Left forelimb (tissue), 1 donor: ENCODE results near the gene ULK4.
"Not testable (repeated sequence)": the region's sequence is repeated elsewhere in the genome, so short reads cannot be mapped to it uniquely, and the experiment has no call there.

Source experiments
- DNase-seq: peaks from one replicate; pipeline ENCODE4 v3.0.0-alpha.2; 2018; ENCODE audit warnings: low spot score

Gene ULK4

GRCh38 chr3:41441568-41441967 lies 520.3 kb downstream of the ULK4 start:
- no peak for DNase-seq

DNA sequence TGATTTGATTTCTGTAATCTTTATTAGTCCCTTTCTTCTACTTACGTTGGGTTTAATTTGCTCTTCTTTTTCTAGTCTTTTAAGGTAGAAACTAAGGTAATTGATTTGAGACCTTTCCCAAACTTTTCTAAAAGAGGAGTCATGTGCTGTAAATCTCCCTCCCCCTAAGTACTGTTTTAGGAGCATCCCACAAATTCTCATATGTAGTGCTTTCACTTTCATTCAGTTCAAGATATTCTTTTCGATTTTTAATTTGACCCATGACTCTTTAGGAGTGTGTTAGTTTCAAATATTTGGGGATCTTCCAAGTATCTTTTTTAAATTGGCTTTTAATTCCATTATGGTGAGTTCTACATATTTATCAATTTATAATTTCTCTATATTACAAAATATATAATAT lies 520.8 kb downstream of the ULK4 start:
- no peak for DNase-seq

GRCh38 chr3:41436983-41437382 lies 524.9 kb downstream of the ULK4 start:
- no peak for DNase-seq

GRCh38 chr3:41434781-41435180 lies 527.1 kb downstream of the ULK4 start:
- DNase-seq: no peak

GRCh38 chr3:41431386-41431785 lies 530.5 kb downstream of the ULK4 start:
- no peak for DNase-seq

- DNase-seq: no peak
These were observed 531.0 kb downstream of the ULK4 start for GRCh38 chr3:41430886-41431285.

GRCh38 chr3:41430391-41430790 lies 531.5 kb downstream of the ULK4 start:
- DNase-seq: no peak

DNA sequence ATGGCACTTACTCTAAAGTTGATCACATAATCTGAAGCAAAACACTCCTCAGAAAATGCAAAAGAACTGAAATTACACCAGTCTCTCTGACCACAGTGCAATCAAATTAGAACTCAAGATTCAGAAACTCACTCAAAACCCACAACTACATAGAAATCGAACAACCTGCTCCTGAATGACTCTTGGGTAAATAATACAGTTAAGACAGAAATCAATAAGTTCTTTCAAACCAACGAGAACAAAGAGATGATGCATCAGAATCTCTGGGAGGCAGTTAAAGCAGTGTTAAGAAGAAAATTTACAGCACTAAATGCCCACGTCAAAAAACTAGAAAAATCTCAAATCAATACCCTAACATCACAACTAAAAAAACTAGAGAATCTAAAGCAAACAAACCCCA lies 535.4 kb downstream of the ULK4 start:
- DNase-seq: no peak

DNA sequence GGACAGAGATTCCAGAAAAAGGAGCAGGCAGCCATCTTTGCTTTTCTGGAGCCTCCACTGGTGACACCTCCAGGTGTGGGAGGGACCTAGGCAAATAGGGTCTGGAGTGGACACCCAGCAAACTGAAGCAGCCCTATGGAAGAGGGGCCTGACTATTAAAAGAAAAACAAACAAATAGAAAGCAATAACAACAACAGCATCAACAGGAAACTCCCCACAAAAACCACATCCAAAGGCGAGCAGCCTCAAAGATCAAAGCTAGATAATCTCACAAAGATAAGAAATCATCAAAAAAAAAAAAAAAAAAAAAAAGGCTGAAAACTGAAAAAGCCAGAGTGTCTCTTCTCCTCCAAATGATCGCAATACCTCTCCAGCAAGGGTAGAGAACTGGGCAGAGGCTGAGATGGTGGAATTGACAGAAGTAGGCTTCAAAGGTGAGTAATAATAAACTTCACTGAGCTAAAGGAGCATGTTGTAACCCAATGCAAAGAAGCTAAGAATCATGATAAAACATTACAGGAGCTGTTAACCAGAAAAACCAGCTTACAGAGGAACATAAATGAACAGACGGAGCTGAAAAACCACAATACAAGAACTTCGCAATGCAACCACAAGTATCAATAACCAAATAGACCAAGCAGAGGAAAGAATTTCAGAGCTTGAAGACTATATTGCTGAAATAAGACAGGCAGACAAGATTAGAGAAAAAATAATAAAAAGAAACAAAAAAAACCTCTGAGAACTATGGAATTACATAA lies 537.2 kb downstream of the ULK4 start:
- DNase-seq: no peak

DNA sequence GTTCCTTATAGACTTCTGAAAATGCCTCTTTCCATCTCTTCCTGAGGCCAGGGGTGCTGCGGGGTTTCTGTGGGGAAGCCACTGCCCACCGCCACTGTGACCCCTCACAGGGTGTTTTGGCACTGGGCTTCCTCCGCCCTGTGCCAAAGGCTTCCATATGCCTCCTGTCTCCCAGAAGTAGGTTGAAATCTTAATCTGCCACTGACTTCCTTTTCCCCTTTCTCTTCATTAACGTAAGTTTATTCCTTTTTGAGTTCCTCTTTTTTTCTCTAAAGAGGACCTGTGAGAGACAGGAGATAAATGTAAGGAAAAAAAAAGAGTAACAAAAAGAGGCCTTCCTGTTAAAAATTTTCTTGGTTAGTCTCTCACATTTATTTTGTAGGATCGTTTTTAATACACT lies 542.1 kb downstream of the ULK4 start:
- no peak for DNase-seq

- DNase-seq: no peak
These were observed 542.8 kb downstream of the ULK4 start for GRCh38 chr3:41418961-41419691.

DNA sequence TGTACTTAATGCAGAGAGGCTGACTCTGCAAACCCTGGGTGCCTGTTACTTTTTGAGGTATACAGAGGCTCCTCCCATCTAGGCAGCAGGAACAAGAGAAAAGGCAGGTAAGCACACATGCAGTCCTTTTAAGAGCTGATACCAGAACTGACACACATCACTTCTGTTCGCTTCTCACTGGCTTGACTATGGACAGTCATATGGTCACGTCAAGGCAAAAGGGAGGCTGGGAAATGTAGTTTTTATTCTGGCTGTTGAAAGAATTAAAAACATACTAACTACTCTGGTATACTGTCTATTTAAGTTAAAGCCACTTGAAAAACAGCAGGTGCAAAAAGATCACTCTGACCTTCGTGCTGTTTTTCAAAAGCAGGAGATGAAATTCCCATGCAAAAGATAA lies 544.3 kb downstream of the ULK4 start:
- no peak for DNase-seq

DNA sequence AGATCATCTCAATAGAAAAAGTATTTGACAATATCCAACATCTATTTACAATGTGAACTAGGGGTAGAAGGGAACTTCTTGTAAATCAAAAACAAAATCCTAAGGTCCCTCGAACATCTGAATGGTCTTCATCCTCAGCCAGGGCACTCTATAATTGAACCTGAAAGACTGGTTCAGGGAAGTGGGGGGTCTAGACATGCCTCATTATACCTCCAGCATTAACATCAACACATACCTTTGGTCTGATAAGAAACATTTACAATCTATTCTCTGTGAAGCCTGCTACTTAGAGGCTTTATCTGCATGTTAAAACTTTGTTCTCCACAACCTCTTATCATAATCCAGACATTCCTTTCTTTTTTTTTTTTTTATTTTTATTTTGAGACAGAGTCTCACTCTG lies 550.8 kb downstream of the ULK4 start:
- no peak for DNase-seq

DNA sequence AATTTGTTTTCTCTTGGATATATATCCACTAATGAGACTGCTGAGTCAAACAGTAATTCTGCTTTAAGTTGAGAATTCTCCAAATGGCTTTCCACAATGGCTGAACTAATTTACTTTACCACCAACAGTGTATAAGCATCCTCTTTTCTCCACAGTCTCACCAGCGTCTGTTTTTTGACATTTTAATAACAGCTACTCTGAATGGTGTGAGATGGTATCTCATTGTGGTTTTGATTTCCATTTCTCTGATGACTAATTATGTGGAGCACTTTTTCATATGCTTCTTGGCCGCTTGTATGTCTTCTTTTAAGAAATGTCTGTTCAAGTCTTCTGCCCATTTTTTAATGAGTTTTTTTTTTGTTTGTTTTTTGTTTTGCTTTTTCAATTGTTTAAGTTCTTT lies 556.4 kb downstream of the ULK4 start:
- no peak for DNase-seq

GRCh38 chr3:41404582-41404981 lies 557.3 kb downstream of the ULK4 start:
- DNase-seq: no peak

DNA sequence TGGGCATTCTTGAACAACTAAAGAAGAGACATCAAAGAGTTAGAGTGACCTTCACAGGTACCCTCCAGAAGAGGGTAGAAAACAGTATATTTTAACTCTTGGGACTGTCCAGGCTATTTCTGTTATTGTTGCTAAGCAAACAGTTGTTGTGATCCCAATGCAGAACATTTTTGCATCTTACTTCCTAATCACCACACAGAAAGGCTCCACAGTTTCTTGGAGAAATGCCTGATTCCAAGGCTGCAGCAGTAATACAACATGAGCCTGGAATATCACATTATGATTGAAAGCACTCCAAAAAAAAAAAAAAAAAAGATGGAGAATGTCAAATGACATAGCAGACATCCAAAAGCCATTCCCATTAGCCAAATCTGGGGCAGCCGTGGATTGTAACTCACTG lies 567.0 kb downstream of the ULK4 start:
- DNase-seq: no peak

DNA sequence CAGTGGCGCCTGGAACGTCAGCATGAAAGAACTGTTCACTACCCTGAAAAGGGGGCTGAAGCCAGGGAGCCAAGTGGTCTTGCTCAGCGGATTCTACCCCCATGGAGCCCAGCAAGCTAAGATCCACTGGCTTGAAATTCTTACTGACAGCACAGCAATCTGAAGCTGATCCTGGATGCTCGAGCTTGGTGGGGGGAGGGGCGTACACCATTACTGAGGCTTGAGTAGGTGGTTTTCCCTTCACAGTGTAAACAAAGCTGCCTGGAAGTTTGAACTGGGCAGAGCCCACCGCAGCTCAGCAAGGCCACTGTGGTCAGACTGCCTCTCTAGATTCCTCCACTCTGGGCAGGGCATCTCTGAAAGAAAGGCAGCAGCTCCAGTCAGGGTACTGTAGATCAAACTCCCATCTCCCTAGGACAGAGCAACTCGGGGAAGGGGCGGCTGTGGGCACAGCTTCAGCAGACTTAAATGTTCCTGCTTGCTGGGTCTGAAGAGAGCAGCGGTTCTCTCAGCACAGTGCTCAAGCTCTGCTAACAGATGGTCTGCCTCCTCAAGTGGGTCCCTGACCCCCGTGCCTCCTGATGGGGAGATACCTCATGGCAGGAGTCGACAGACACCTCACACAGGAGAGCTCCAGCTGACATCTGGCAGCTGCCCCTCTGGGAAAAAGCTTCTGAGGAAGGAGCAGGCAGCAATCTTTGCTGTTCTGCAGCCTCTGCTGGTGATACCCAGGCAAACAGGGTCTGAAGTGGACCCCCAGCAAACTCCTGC lies 591.0 kb downstream of the ULK4 start:
- not testable (repeated sequence) for DNase-seq

DNA sequence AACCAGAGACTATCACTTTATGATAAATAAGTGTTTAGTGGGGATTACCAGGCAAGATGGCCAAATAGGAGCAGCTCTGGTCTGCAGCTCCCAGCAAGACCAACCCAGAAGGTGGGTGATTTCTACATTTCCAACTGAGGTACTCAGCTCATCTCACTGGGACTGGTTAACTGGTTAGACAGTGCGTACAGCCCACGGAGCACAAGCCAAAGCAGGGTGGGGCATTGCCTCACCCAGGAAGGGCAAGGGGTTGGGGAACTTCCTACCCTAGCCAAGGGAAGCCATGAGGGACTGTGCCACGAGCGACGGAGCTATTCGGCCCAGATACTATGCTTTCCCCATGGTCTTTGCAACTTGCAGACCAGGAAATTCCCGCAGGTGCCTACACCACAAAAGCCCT lies 591.6 kb downstream of the ULK4 start:
- DNase-seq: no peak

GRCh38 chr3:41369838-41370237 lies 592.1 kb downstream of the ULK4 start:
- DNase-seq: no peak

DNA sequence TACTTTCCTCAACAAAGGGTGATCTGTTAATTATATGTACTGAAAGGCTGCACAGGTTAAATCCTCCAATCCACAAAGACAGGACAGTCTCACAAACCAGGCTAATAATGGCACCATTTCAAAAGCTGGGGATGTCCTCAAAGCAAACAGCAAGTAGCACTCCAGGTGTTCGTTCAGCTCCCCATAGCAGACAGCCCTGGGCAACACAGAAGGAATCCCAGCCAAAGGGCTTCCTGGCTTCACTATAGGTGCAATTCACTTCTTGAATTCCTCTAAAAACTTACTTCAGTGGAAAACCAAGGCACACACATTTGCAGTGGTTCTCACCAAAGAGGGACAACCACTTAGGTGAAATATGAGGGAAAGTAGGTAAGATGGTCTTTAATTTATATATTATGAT lies 595.9 kb downstream of the ULK4 start:
- no peak for DNase-seq

GRCh38 chr3:41364736-41365135 lies 597.2 kb downstream of the ULK4 start:
- DNase-seq: no peak

DNA sequence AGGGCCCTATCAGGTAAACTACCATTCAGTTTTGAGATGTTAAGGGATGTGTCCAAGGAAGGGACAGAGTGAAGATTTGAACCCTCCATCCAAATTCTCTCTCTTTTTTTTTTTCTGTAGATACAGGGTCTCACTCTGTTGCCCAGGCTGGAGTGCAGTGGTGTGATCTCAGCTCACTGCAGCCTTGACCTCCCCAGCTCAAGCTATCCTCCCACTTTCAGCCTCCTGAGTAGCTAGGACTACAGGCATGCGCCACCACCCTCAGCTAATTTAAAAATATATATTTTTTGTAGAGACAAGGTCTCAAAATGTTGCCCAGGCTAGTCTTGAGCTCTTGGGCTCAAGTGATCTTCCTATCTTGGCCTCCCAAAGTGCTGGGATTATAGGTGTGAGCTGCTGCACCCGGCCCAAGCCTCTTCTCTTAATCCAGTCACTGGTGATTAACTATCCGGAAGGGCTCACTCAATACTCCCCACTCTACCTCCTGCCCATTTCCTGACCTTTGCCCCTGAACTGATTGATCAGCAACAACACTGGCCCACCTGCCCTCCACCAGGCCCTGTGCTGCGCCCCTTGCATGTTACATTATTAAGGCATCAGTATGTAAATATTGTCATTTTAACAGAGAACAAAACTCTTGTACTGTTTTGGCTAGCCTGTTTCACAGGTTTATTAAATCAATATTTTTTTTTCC lies 597.9 kb downstream of the ULK4 start:
- DNase-seq: no peak
